HCT116 (cell line): ENCODE measurements around the gene PAPPA2. TPM values are rescaled to one million over a fixed set of nuclear protein-coding genes. Genes with fewer than 3 reads are reported as not detected.
"Not testable (repeated sequence)": the region's sequence is repeated elsewhere in the genome, so short reads cannot be mapped to it uniquely, and the experiment has no call there.

Experiments used
- ATAC-seq: fragments of 200-7000 bp; cut with Tn5 transposase; 2 replicates; pipeline ENCODE4 v1.9.1; 2020; ENCODE audit warnings: mild to moderate bottlenecking, moderate library complexity
- BruUV-seq: library from RNA; stranded (reverse); fragments of 400-500 nt; replicated peaks from 2 replicates; lab custom pipeline; 2021; lab: Mats Ljungman, UMichigan
- CTCF ChIA-PET: fragments of 300-600 bp; sonication (Branson Sonifier 250); formaldehyde crosslinking; loops from one replicate; lab custom pipeline; 2021; ENCODE audit warnings: antibody characterized with exemption; lab: Charles Lee
- POLR2A ChIA-PET: fragments of 300-600, 350-600 bp; sonication (Branson Sonifier 250); formaldehyde crosslinking; loops from one replicate; lab custom pipeline; 2021; ENCODE audit warnings: antibody characterized with exemption; lab: Charles Lee
- RAD21 ChIA-PET, 2 experiments: fragments of 300-600 bp; sonication (Branson Sonifier 250); formaldehyde crosslinking; loops; one replicate each; lab custom pipeline; 2023; ENCODE audit warnings: low total read pairs in 2 of 2; ENCODE audit not compliant: uncharacterized antibody in 2 of 2, unreplicated experiment in 2 of 2, low non-redundant PET in 1 of 2; lab: Charles Lee
- DNase-seq: peaks from one replicate; pipeline ENCODE4 v3.0.0-alpha.2; 2010; ENCODE audit warnings: low read depth, low spot score
- H2AFZ ChIP-seq: fragments of 200-600 bp; shearing (Covaris generic), sonication (generic); 2 replicates; pipeline ENCODE4 v1.6.1; 2017; ENCODE audit warnings: low read depth, mixed run types, mixed read lengths, antibody characterized with exemption, low read length; ENCODE audit not compliant: poor library complexity, severe bottlenecking
- H3K27ac ChIP-seq: 2 replicates; pipeline ENCODE4 v1.5.1; 2012; ENCODE audit warnings: low read depth, low read length
- H3K27me3 ChIP-seq: fragments of 200-600 bp; sonication (generic); 2 replicates; pipeline ENCODE4 v1.6.1; 2016; ENCODE audit warnings: mixed run types, low read length, mixed read lengths; ENCODE audit not compliant: insufficient read depth
- H3K36me3 ChIP-seq, 2 experiments: fragments of 200-500 bp in 1 of 2; fragments of 200-600 bp in 1 of 2; sonication (Bioruptor generic) in 1 of 2; sonication (generic) in 1 of 2; 2 replicates each; pipeline versions ENCODE4 v1.5.1 to v1.6.1; 2014 to 2016; ENCODE audit warnings: low read length in 2 of 2, inconsistent platforms in 1 of 2, mixed read lengths in 1 of 2, mixed run types in 1 of 2; ENCODE audit not compliant: insufficient read depth in 2 of 2, control insufficient read depth in 1 of 2
- H3K4me1 ChIP-seq, 2 experiments: fragments of 200-600 bp in 1 of 2; sonication (generic) in 1 of 2; 2 replicates each; pipeline versions ENCODE4 v1.5.1 to v1.6.1; 2012 to 2017; ENCODE audit warnings: low read length in 2 of 2, inconsistent platforms in 1 of 2, mild to moderate bottlenecking in 1 of 2, mixed read lengths in 1 of 2, mixed run types in 1 of 2, moderate library complexity in 1 of 2; ENCODE audit not compliant: insufficient read depth in 2 of 2, control insufficient read depth in 1 of 2
- H3K4me2 ChIP-seq: fragments of 200-600 bp; sonication (generic); 2 replicates; pipeline ENCODE4 v1.6.1; 2017; ENCODE audit warnings: mixed run types, low read length, mixed read lengths
- H3K4me3 ChIP-seq, 2 experiments: fragments of 200-600 bp in 1 of 2; sonication (generic) in 1 of 2; replicated peaks in 1 of 2; 2 replicates each; pipeline ENCODE4 v1.5.1; 2011 to 2016; ENCODE audit warnings: low read length in 2 of 2, control low read depth in 1 of 2, low read depth in 1 of 2, mild to moderate bottlenecking in 1 of 2, mixed read lengths in 1 of 2, mixed run types in 1 of 2
- H3K79me2 ChIP-seq: fragments of 200-600 bp; sonication (generic); 2 replicates; pipeline ENCODE4 v1.6.1; 2017; ENCODE audit warnings: mild to moderate bottlenecking, mixed run types, low read length, moderate library complexity, mixed read lengths; ENCODE audit not compliant: insufficient read depth
- H3K9ac ChIP-seq: fragments of 200-600 bp; sonication (generic); 2 replicates; pipeline ENCODE4 v1.6.1; 2016; ENCODE audit warnings: low read length, mixed read lengths
- H3K9me2 ChIP-seq: fragments of 200-600 bp; sonication (generic), shearing (Covaris generic); 2 replicates; pipeline ENCODE4 v1.6.1; 2017; ENCODE audit warnings: mixed run types, mild to moderate bottlenecking, moderate library complexity; ENCODE audit not compliant: insufficient read depth
- H3K9me3 ChIP-seq, 2 experiments: fragments of 200-500 bp in 1 of 2; fragments of 200-600 bp in 1 of 2; sonication (Bioruptor generic) in 1 of 2; sonication (generic) in 1 of 2; 2 replicates each; pipeline ENCODE4 v1.6.1; 2014 to 2017; ENCODE audit warnings: low read length in 2 of 2, mixed read lengths in 2 of 2, inconsistent platforms in 1 of 2, low read depth in 1 of 2, mild to moderate bottlenecking in 1 of 2, mixed run types in 1 of 2, moderate library complexity in 1 of 2; ENCODE audit not compliant: control insufficient read depth in 1 of 2, insufficient read depth in 1 of 2
- H4K20me1 ChIP-seq: fragments of 200-600 bp; sonication (generic), shearing (Covaris generic); 2 replicates; pipeline ENCODE4 v1.6.1; 2017; ENCODE audit warnings: mixed run types, mild to moderate bottlenecking, moderate library complexity; ENCODE audit not compliant: insufficient read depth
- CTCF ChIP-seq, 3 experiments: fragments of 200-600 bp in 1 of 3; sonication (generic) in 1 of 3; IDR thresholded peaks in 2 of 3; conservative IDR thresholded peaks in 1 of 3; 2 replicates each; pipeline ENCODE4 v1.5.1; 2012 to 2017; ENCODE audit warnings: low read depth in 2 of 3, low read length in 2 of 3, antibody characterized with exemption in 1 of 3, borderline replicate concordance in 1 of 3, control low read depth in 1 of 3, mild to moderate bottlenecking in 1 of 3, mixed read lengths in 1 of 3, mixed run types in 1 of 3, moderate library complexity in 1 of 3; ENCODE audit not compliant: insufficient read depth in 1 of 3
- EGR1 ChIP-seq: IDR thresholded peaks from 2 replicates; pipeline ENCODE4 v1.6.1; 2012; ENCODE audit warnings: low read depth
- ELF1 ChIP-seq: IDR thresholded peaks from 2 replicates; pipeline ENCODE4 v1.6.1; 2012; ENCODE audit warnings: low read depth, borderline replicate concordance
- EZH2 ChIP-seq: fragments of 200-600 bp; sonication (generic); IDR thresholded peaks from 2 replicates; pipeline ENCODE4 v1.6.1; 2017; ENCODE audit warnings: antibody characterized with exemption, mixed run types
- EZH2phosphoT487 ChIP-seq: fragments of 200-600 bp; IDR thresholded peaks from 2 replicates; pipeline ENCODE4 v1.6.1; 2018; ENCODE audit warnings: antibody characterized with exemption, borderline replicate concordance
- FOSL1 ChIP-seq: IDR thresholded peaks from 2 replicates; pipeline ENCODE4 v1.6.1; 2012; ENCODE audit warnings: low read depth
- YY1 ChIP-seq: IDR thresholded peaks from 2 replicates; pipeline ENCODE4 v1.6.1; 2011; ENCODE audit warnings: low read length, low read depth, moderate library complexity, mild to moderate bottlenecking; ENCODE audit not compliant: insufficient replicate concordance; ENCODE audit errors: extremely low read depth
- ZBTB33 ChIP-seq: IDR thresholded peaks from 2 replicates; pipeline ENCODE4 v1.6.1; 2011; ENCODE audit warnings: mild to moderate bottlenecking, low read length, moderate library complexity; ENCODE audit not compliant: insufficient replicate concordance; ENCODE audit errors: extremely low read depth
- intact Hi-C: fragments of 100-400 bp; cut with micrococcal nuclease; formaldehyde crosslinking; loops from 2 replicates; pipeline ENCODE4 v1.10.0; 2022
- total RNA-seq: library from RNA; stranded (reverse); gene quantifications from one replicate; pipeline ENCODE4 v1.2.1, GENCODE V29; 2021; ENCODE audit not compliant: unreplicated experiment

Gene PAPPA2
- total RNA-seq, 1 experiment from 2014 or later: not detected

DNA sequence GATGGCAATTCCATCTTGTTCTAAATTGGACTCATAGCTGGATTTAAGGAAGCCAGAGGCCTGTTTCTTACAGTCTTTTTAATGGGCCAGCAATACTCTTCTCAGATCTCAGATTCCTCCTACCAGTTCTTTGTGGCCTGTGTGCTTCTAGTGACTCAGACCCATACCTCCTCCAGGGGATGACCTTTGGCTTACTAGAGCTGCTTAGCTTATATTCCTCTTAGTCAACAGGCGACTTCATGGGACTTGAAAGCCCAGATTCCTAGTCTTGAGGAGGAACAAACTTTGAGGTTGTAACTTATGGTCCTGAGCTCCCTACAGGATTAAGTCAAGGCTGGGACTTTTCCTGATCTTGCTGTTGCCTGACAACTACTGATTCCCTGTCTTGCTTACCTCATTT, 12.4 kb upstream of the PAPPA2 start (continued):
- TF ChIP-seq YY1 (no peak), ELF1 (no peak), FOSL1 (no peak), CTCF (IDR thresholded peaks at IDR 0.05 in 2 of 3, conservative IDR thresholded peaks at IDR 0.05 in 1 of 3; ENCODE audit: borderline replicate concordance in 1 of 3, insufficient read depth in 1 of 3, low read depth in 2 of 3, low read length in 2 of 3) (no peak), EZH2phosphoT487 (no peak), ZBTB33 (no peak), EGR1 (no peak), EZH2 (no peak)

- POLR2A ChIA-PET: not testable (repeated sequence)
Observed at GRCh38 chr1:176451741-176452140, 11.2 kb upstream of the PAPPA2 start.

More at GRCh38 chr1:176451741-176452140, 11.2 kb upstream of the PAPPA2 start:
- intact Hi-C loops, H3K36me3 ChIP-seq, DNase-seq, H2AFZ ChIP-seq, H3K9me3 ChIP-seq, BruUV-seq, H3K4me1 ChIP-seq, ATAC-seq, H3K9ac ChIP-seq, H3K9me2 ChIP-seq, H3K4me2 ChIP-seq, H3K79me2 ChIP-seq, H3K27ac ChIP-seq, H3K4me3 ChIP-seq, CTCF ChIA-PET, RAD21 ChIA-PET, H4K20me1 ChIP-seq: not testable (repeated sequence)
- 0 out of 2 replicates have a peak, but pooled peaks cover 17% of the 10 kb centered on the region for H3K27me3 ChIP-seq
